Measurements from ENCODE around the gene PXN. TPM values are rescaled to one million over a fixed set of nuclear protein-coding genes. Genes with fewer than 3 reads are reported as not detected.

Gene PXN
- total and polyA plus RNA-seq, 7 donors: 64.7 to 166 (median 96.2) TPM

GRCh38 chr12:120276734-120277133 is 11.2 kb upstream of the PXN start:
- WGBS, 3 donors: 93 to 95% (median 94%) methylated on average over 6 of the region's 6 CpGs
- no peak for DNase-seq
- no peaks in the 10 kb centered on the region for H3K4me1 ChIP-seq
- H3K4me3 ChIP-seq: no peak overlapping the region
- H3K36me3 ChIP-seq (ENCODE audit: insufficient read depth in 1 of 2, low read depth in 1 of 2): no peaks in the 10 kb centered on the region
- no peak for ATAC-seq
- no peak for TF ChIP-seq CTCF (IDR thresholded peaks at IDR 0.05)
- no peaks in the 10 kb centered on the region for H3K27me3 ChIP-seq (ENCODE audit: insufficient read depth in 3 of 3, low read length in 2 of 3)
- intact Hi-C loops (cut with DNase I): no loop called here
- no peaks in the 10 kb centered on the region for H3K9me3 ChIP-seq
- H3K27ac ChIP-seq: no peak overlapping the region

- ATAC-seq: no peak
- intact Hi-C loops (cut with DNase I): loop anchor here in 1 of 2 donors (10.0 kb wide), 1 partner anchor 153 kb away; the partner anchor contains the start of gene RAB35
- H3K27ac ChIP-seq: no peak overlapping the region
- no peak for TF ChIP-seq CTCF (IDR thresholded peaks at IDR 0.05)
- no peaks in the 10 kb centered on the region for H3K27me3 ChIP-seq (ENCODE audit: insufficient read depth in 3 of 3, low read length in 2 of 3)
- 50 to 56% (median 56%) methylated on average over 4 of the region's 4 CpGs for WGBS, 3 donors
- H3K4me1 ChIP-seq: peaks cover 19% of the 10 kb centered on the region
- no peaks in the 10 kb centered on the region for H3K9me3 ChIP-seq
- H3K36me3 ChIP-seq (ENCODE audit: insufficient read depth in 1 of 2, low read depth in 1 of 2): no peaks in the 10 kb centered on the region
- no peak overlapping the region for H3K4me3 ChIP-seq
- no peak for DNase-seq
Observed at GRCh38 chr12:120267736-120268135, 2.2 kb upstream of the PXN start.

- no peaks in the 10 kb centered on the region for H3K27me3 ChIP-seq (ENCODE audit: insufficient read depth in 3 of 3, low read length in 2 of 3)
- no peak for TF ChIP-seq CTCF (IDR thresholded peaks at IDR 0.05)
- peaks cover 31% of the 10 kb centered on the region for H3K4me1 ChIP-seq
- no peaks in the 10 kb centered on the region for H3K36me3 ChIP-seq (ENCODE audit: insufficient read depth in 1 of 2, low read depth in 1 of 2)
- 37 to 46% (median 37%) methylated on average over 8 of the region's 8 CpGs for WGBS, 3 donors
- ATAC-seq (no peak), DNase-seq (no peak)
- H3K27ac ChIP-seq: peak overlapping the region; percentile 63
- intact Hi-C loops (cut with DNase I): loop anchor here in 1 of 2 donors (10.0 kb wide), 1 partner anchor 152 kb away; the partner anchor contains the start of gene RAB35
- peak overlapping the region; percentile 9 for H3K4me3 ChIP-seq
- H3K9me3 ChIP-seq: no peaks in the 10 kb centered on the region
Observed at GRCh38 chr12:120266180-120266870, 795 bp upstream of the PXN start.

- Histone ChIP-seq H3K4me3 (peak overlapping the region; percentile 94), H3K9me3 (no peaks in the 10 kb centered on the region), H3K27ac (peak overlapping the region; percentile 95), H3K27me3 (ENCODE audit: insufficient read depth in 3 of 3, low read length in 2 of 3) (no peaks in the 10 kb centered on the region), H3K36me3 (ENCODE audit: insufficient read depth in 1 of 2, low read depth in 1 of 2) (peaks cover 2 to 8% of the 10 kb centered on the region in 2 donors), H3K4me1 (peaks cover 45% of the 10 kb centered on the region)
- intact Hi-C loops (cut with DNase I): loop anchor here (1.0 to 10.0 kb wide), 4 partner anchors 37 to 150 kb away; partner anchors contain the start of genes RAB35 (in 1 of the 2) and RPLP0 (in 1 of the 2)
- no peak for TF ChIP-seq CTCF (IDR thresholded peaks at IDR 0.05)
- DNase-seq (peak in 1 of 2 donors; percentile 17), ATAC-seq (peak in 1 of 4 donors; percentile 18)
- WGBS, 3 donors: 0 to 2% (median 1%) methylated on average over 22 to 29 of the region's 29 CpGs
Observed at GRCh38 chr12:120264904-120265472, 542 bp downstream of the PXN start.

Measured in psoas muscle (tissue), 8 donors.